GM12878 (cell line): ENCODE measurements around the gene TOPORS. TPM values are rescaled to one million over a fixed set of nuclear protein-coding genes. Genes with fewer than 3 reads are reported as not detected.

ENCODE experiments used
- BCL11A ChIP-seq: IDR thresholded peaks from 2 replicates; pipeline ENCODE4 v1.6.1; 2011; ENCODE audit warnings: low read depth, low read length
- CBX3 ChIP-seq: fragments of 200-600 bp; sonication (generic); IDR thresholded peaks from 2 replicates; pipeline ENCODE4 v1.6.1; 2016; ENCODE audit warnings: low read depth, borderline replicate concordance
- CEBPZ ChIP-seq: fragments of 150-350 bp; IDR thresholded peaks from 2 replicates; pipeline ENCODE4 v1.6.1; 2016; ENCODE audit warnings: low read depth, low read length
- EGR1 ChIP-seq, 2 experiments: IDR thresholded peaks; 1 replicate in 1 of 2; 2 replicates in 1 of 2; pipeline ENCODE4 v1.6.1; 2011 to 2012; ENCODE audit warnings: low read depth in 2 of 2, low read length in 2 of 2, borderline replicate concordance in 1 of 2, mild to moderate bottlenecking in 1 of 2, moderate library complexity in 1 of 2
- FOXK2 ChIP-seq: fragments of 450-650 bp; IDR thresholded peaks from 2 replicates; pipeline ENCODE4 v1.6.1; 2017; ENCODE audit warnings: mild to moderate bottlenecking, moderate library complexity
- IKZF1 ChIP-seq: fragments of 450-650 bp; conservative IDR thresholded peaks from 2 replicates; pipeline ENCODE4 v1.6.1; 2017; ENCODE audit warnings: antibody characterized with exemption, mild to moderate bottlenecking
- IKZF2 ChIP-seq, 2 experiments: fragments of 450-650 bp; IDR thresholded peaks; 2 replicates each; pipeline ENCODE4 v1.6.1; 2017; ENCODE audit warnings: mild to moderate bottlenecking in 2 of 2, moderate library complexity in 2 of 2
- IRF5 ChIP-seq: fragments of 450-650 bp; IDR thresholded peaks from 2 replicates; pipeline ENCODE4 v1.6.1; 2017; ENCODE audit warnings: borderline replicate concordance
- KAT2A ChIP-seq: conservative IDR thresholded peaks from 2 replicates; pipeline ENCODE4 v1.6.1; 2011; ENCODE audit warnings: low read depth, low read length; ENCODE audit not compliant: control insufficient read depth
- MXI1 ChIP-seq: fragments of 150-350 bp; IDR thresholded peaks from 2 replicates; pipeline ENCODE4 v1.6.1; 2011; ENCODE audit warnings: low read depth, mild to moderate bottlenecking, inconsistent platforms, low read length, improper control_type of control experiment
- NR2C1 ChIP-seq: fragments of 450-650 bp; IDR thresholded peaks from 2 replicates; pipeline ENCODE4 v1.6.1; 2017; ENCODE audit warnings: antibody characterized with exemption, mild to moderate bottlenecking, moderate library complexity
- PAX8 ChIP-seq: fragments of 450-650 bp; IDR thresholded peaks from 2 replicates; pipeline ENCODE4 v1.6.1; 2017; ENCODE audit warnings: mild to moderate bottlenecking, moderate library complexity
- PKNOX1 ChIP-seq: fragments of 450-650 bp; IDR thresholded peaks from 2 replicates; pipeline ENCODE4 v1.6.1; 2016; ENCODE audit warnings: mild to moderate bottlenecking
- POU2F2 ChIP-seq: IDR thresholded peaks from 3 replicates; pipeline ENCODE4 v1.6.1; 2011; ENCODE audit warnings: low read depth, mild to moderate bottlenecking, low read length, borderline replicate concordance
- PRDM15 ChIP-seq: fragments of 450-650 bp; formaldehyde crosslinking; IDR thresholded peaks from 2 replicates; pipeline ENCODE4 v1.4.0; 2020; ENCODE audit warnings: mild to moderate bottlenecking, moderate library complexity
- RUNX3 ChIP-seq: IDR thresholded peaks from 2 replicates; pipeline ENCODE4 v1.6.1; 2012; ENCODE audit warnings: low read length, inconsistent platforms
- SIX5 ChIP-seq: IDR thresholded peaks from 2 replicates; pipeline ENCODE4 v1.6.1; 2011; ENCODE audit warnings: mild to moderate bottlenecking, low read depth, low read length, moderate library complexity; ENCODE audit not compliant: severe bottlenecking
- SUZ12 ChIP-seq: fragments of 200-600 bp; sonication (generic); IDR thresholded peaks from one replicate; pipeline ENCODE4 v1.6.1; 2018; ENCODE audit warnings: antibody characterized with exemption, mild to moderate bottlenecking; ENCODE audit not compliant: unreplicated experiment
- USF2 ChIP-seq: IDR thresholded peaks from 2 replicates; pipeline ENCODE4 v1.6.1; 2011; ENCODE audit warnings: low read depth, low read length, improper control_type of control experiment, borderline replicate concordance
- YY1 ChIP-seq: IDR thresholded peaks from 2 replicates; pipeline ENCODE4 v1.6.1; 2011; ENCODE audit warnings: low read depth, mild to moderate bottlenecking, low read length
- polyA plus RNA-seq, 11 experiments: library from polyadenylated mRNA; depleted of rRNA in 4 of 11; unstranded in 6 of 11; stranded (reverse) in 5 of 11; fragments of >200 nt; fragmentation: Nextera tagmentation in 4 of 11; fragmentation: Illumina TruSeq in 1 of 11; extraction: Ambion mirVana in 4 of 11; extraction: Trizol in 1 of 11; gene quantifications; 1 replicate in 1 of 11; 2 replicates in 10 of 11; pipeline versions ENCODE4 v1.2.1 to v1.2.3, GENCODE V29; 2011 to 2016; ENCODE audit warnings: inconsistent platforms in 2 of 11, missing spikeins in 2 of 11, low read depth in 1 of 11
- total RNA-seq, 4 experiments: library from RNA; depleted of rRNA in 3 of 4; stranded (reverse); fragments of >200 nt in 3 of 4; fragmentation: Illumina TruSeq in 1 of 4; extraction: Trizol in 1 of 4; gene quantifications; 2 replicates each; pipeline versions ENCODE4 v1.2.1 to v1.2.3, GENCODE V29; 2013 to 2021

Gene TOPORS
- total and polyA plus RNA-seq, 10 of the 15 experiments (the other 5 are each of a cell fraction or from before 2014, with no cell fraction given): 6.0 to 27.8 (median 14.3) TPM

- TF ChIP-seq PKNOX1: peak; percentile 42; the same call in 1 of the 2 replicates
- TF ChIP-seq POU2F2: no peak
- no peak for TF ChIP-seq NR2C1
- no peak; the same call in 1 of the 2 replicates for TF ChIP-seq MXI1
- no peak for TF ChIP-seq SIX5
- no peak for TF ChIP-seq CEBPZ
- TF ChIP-seq FOXK2: no peak
- TF ChIP-seq PAX8: peak; percentile 84; the same call in 1 of the 2 replicates
- 0 out of 2 replicates have a peak, but pooled peaks have one; percentile 16 for TF ChIP-seq BCL11A
- peak; percentile 89 to 90 for TF ChIP-seq IKZF2 (IDR thresholded peaks at IDR 0.05)
- TF ChIP-seq SUZ12: no peak
- peak; percentile 94 for TF ChIP-seq IKZF1
- TF ChIP-seq CBX3: no peak
- TF ChIP-seq IRF5: no peak
- TF ChIP-seq YY1: 0 out of 2 replicates have a peak, but pooled peaks have one; percentile 17
- TF ChIP-seq USF2: no peak
- TF ChIP-seq PRDM15 (CRISPR knock-in tag): no peak
- TF ChIP-seq EGR1 (IDR thresholded peaks at IDR 0.05; ENCODE audit: borderline replicate concordance in 1 of 2, low read depth in 2 of 2, low read length in 2 of 2): 0 out of 3 replicates have a peak, but pooled peaks of 1 of the 2 experiments have one; percentile 31
- TF ChIP-seq RUNX3: peak; percentile 17; the same call in 1 of the 2 replicates
- no peak for TF ChIP-seq KAT2A
Measured at GRCh38 chr9:32526041-32526706, 26.2 kb downstream of the TOPORS start, which contains the start of gene RIGI (continued).
